Activated CD4-positive, alpha-beta T cell treated with anti-CD3 and anti-CD28 coated beads, Interleukin-2, amount 10 ng/mL, durations not matched to agents 24 days and 14 days (primary cell): Measurements from ENCODE around the gene METTL22. TPM values are rescaled to one million over a fixed set of nuclear protein-coding genes. Genes with fewer than 3 reads are reported as not detected.

Source experiments
- DNase-seq: peaks from one replicate; pipeline ENCODE4 v3.0.0; 2022
- H3K27ac Mint-ChIP-seq: one replicate; pipeline ENCODE4 v1.8.0; 2022; ENCODE audit warnings: mild to moderate bottlenecking, mixed read lengths
- H3K27me3 Mint-ChIP-seq: one replicate; pipeline ENCODE4 v1.8.0; 2022; ENCODE audit warnings: mixed read lengths
- H3K36me3 Mint-ChIP-seq: one replicate; pipeline ENCODE4 v1.8.0; 2022; ENCODE audit warnings: low read depth, mild to moderate bottlenecking, mixed read lengths
- H3K4me1 Mint-ChIP-seq: one replicate; pipeline ENCODE4 v1.8.0; 2021; ENCODE audit warnings: mixed read lengths
- H3K4me3 Mint-ChIP-seq: one replicate; pipeline ENCODE4 v1.8.0; 2022; ENCODE audit warnings: mild to moderate bottlenecking, moderate library complexity, mixed read lengths
- H3K9me3 Mint-ChIP-seq: one replicate; pipeline ENCODE4 v1.8.0; 2021; ENCODE audit warnings: mixed read lengths
- intact Hi-C: fragments of 100-400 bp; cut with micrococcal nuclease; formaldehyde crosslinking; loops from one replicate; pipeline ENCODE4 v1.15.1; 2023
- total RNA-seq: library from RNA; stranded (reverse); gene quantifications from 2 replicates; pipeline ENCODE4 v1.2.3, GENCODE V29; 2022

METTL22 gene
- total RNA-seq, 1 donor from 2014 or later: 38.4 TPM

- Mint-ChIP-seq H3K4me1 (peaks cover 2% of the 10 kb centered on the region), H3K27me3 (no peaks in the 10 kb centered on the region), H3K9me3 (no peaks in the 10 kb centered on the region), H3K27ac (no peak overlapping the region), H3K36me3 (peaks cover 63% of the 10 kb centered on the region), H3K4me3 (no peak overlapping the region)
- DNase-seq: no peak
- intact Hi-C loops: no loop called here
Observed at GRCh38 chr16:8631818-8632465, 10.4 kb downstream of the METTL22 start.

- H3K36me3 Mint-ChIP-seq: peaks cover 59% of the 10 kb centered on the region
- DNase-seq: no peak
- H3K4me1 Mint-ChIP-seq: no peaks in the 10 kb centered on the region
- intact Hi-C loops: no loop called here
- H3K4me3 Mint-ChIP-seq: no peak overlapping the region
- no peaks in the 10 kb centered on the region for H3K27me3 Mint-ChIP-seq
- H3K9me3 Mint-ChIP-seq: no peaks in the 10 kb centered on the region
- no peak overlapping the region for H3K27ac Mint-ChIP-seq
Observed at GRCh38 chr16:8632675-8633182, 11.2 kb downstream of the METTL22 start.

- Mint-ChIP-seq H3K27me3 (no peaks in the 10 kb centered on the region), H3K4me3 (no peak overlapping the region), H3K27ac (no peak overlapping the region), H3K4me1 (no peaks in the 10 kb centered on the region), H3K9me3 (no peaks in the 10 kb centered on the region), H3K36me3 (peaks cover 49% of the 10 kb centered on the region)
- no peak for DNase-seq
- intact Hi-C loops: no loop called here
Observed at GRCh38 chr16:8634991-8635736, 13.7 kb downstream of the METTL22 start.

- no peaks in the 10 kb centered on the region for H3K27me3 Mint-ChIP-seq
- intact Hi-C loops: no loop called here
- no peak overlapping the region for H3K27ac Mint-ChIP-seq
- H3K9me3 Mint-ChIP-seq: no peaks in the 10 kb centered on the region
- peaks cover 1% of the 10 kb centered on the region for H3K4me1 Mint-ChIP-seq
- H3K4me3 Mint-ChIP-seq: no peak overlapping the region
- peaks cover 59% of the 10 kb centered on the region for H3K36me3 Mint-ChIP-seq
- DNase-seq: no peak
Observed at GRCh38 chr16:8639694-8640093, 18.2 kb downstream of the METTL22 start.

- Mint-ChIP-seq H3K36me3 (peaks cover 62% of the 10 kb centered on the region), H3K27ac (no peak overlapping the region), H3K4me3 (no peak overlapping the region), H3K27me3 (no peaks in the 10 kb centered on the region), H3K9me3 (no peaks in the 10 kb centered on the region), H3K4me1 (peaks cover 9% of the 10 kb centered on the region)
- DNase-seq: no peak
- intact Hi-C loops: no loop called here
Observed at GRCh38 chr16:8641671-8642070, 20.2 kb downstream of the METTL22 start.

- Mint-ChIP-seq H3K36me3 (peaks cover 65% of the 10 kb centered on the region), H3K27ac (no peak overlapping the region), H3K27me3 (no peaks in the 10 kb centered on the region), H3K4me3 (no peak overlapping the region), H3K4me1 (peaks cover 9% of the 10 kb centered on the region), H3K9me3 (no peaks in the 10 kb centered on the region)
- DNase-seq: no peak
- intact Hi-C loops: no loop called here
Observed at GRCh38 chr16:8642146-8642545, 20.6 kb downstream of the METTL22 start.

GRCh38 chr16:8644211-8645140 is 23.0 kb downstream of the METTL22 start:
- Mint-ChIP-seq H3K4me1 (peaks cover 9% of the 10 kb centered on the region), H3K36me3 (peaks cover 63% of the 10 kb centered on the region), H3K9me3 (no peaks in the 10 kb centered on the region), H3K27ac (peak overlapping the region; percentile 54), H3K4me3 (peak overlapping the region; percentile 2), H3K27me3 (no peaks in the 10 kb centered on the region)
- DNase-seq: peak; percentile 68
- intact Hi-C loops: no loop called here

GRCh38 chr16:8645141-8645521 is 23.6 kb downstream of the METTL22 start:
- Mint-ChIP-seq H3K4me3 (peak overlapping the region; percentile 2), H3K9me3 (no peaks in the 10 kb centered on the region), H3K27me3 (no peaks in the 10 kb centered on the region), H3K36me3 (peaks cover 57% of the 10 kb centered on the region), H3K4me1 (peaks cover 9% of the 10 kb centered on the region), H3K27ac (peak overlapping the region; percentile 54)
- intact Hi-C loops: no loop called here
- DNase-seq: no peak

GRCh38 chr16:8645831-8646230 is 24.3 kb downstream of the METTL22 start:
- peaks cover 9% of the 10 kb centered on the region for H3K4me1 Mint-ChIP-seq
- H3K27ac Mint-ChIP-seq: peak overlapping the region; percentile 69
- intact Hi-C loops: no loop called here

GRCh38 chr16:8646326-8647053 is 25.0 kb downstream of the METTL22 start:
- Mint-ChIP-seq H3K9me3 (no peaks in the 10 kb centered on the region), H3K27ac (no peak overlapping the region), H3K36me3 (peaks cover 50% of the 10 kb centered on the region), H3K27me3 (no peaks in the 10 kb centered on the region), H3K4me3 (no peak overlapping the region), H3K4me1 (peaks cover 9% of the 10 kb centered on the region)
- DNase-seq: no peak
- intact Hi-C loops: no loop called here

More at GRCh38 chr16:8645831-8646230, 24.3 kb downstream of the METTL22 start:
- DNase-seq: no peak
- Mint-ChIP-seq H3K9me3 (no peaks in the 10 kb centered on the region), H3K4me3 (no peak overlapping the region), H3K36me3 (peaks cover 55% of the 10 kb centered on the region), H3K27me3 (no peaks in the 10 kb centered on the region)

GRCh38 chr16:8647721-8648318 is 26.3 kb downstream of the METTL22 start:
- Mint-ChIP-seq H3K36me3 (peaks cover 39% of the 10 kb centered on the region), H3K27me3 (no peaks in the 10 kb centered on the region), H3K9me3 (no peaks in the 10 kb centered on the region), H3K27ac (no peak overlapping the region), H3K4me3 (no peak overlapping the region), H3K4me1 (peaks cover 9% of the 10 kb centered on the region)
- intact Hi-C loops: no loop called here
- DNase-seq: no peak

- H3K4me3 Mint-ChIP-seq: no peak overlapping the region
- DNase-seq: no peak
- peaks cover 30% of the 10 kb centered on the region for H3K36me3 Mint-ChIP-seq
- intact Hi-C loops: no loop called here
- H3K9me3 Mint-ChIP-seq: no peaks in the 10 kb centered on the region
- H3K27ac Mint-ChIP-seq: no peak overlapping the region
- H3K4me1 Mint-ChIP-seq: peaks cover 9% of the 10 kb centered on the region
- H3K27me3 Mint-ChIP-seq: no peaks in the 10 kb centered on the region
Observed at GRCh38 chr16:8648877-8649276, 27.4 kb downstream of the METTL22 start.
